ENCODE results near the gene DENR.
"Not testable (repeated sequence)": the region's sequence is repeated elsewhere in the genome, so short reads cannot be mapped to it uniquely, and the experiment has no call there.

DENR gene

GRCh38 chr12:122752464-122753318, at the start of gene DENR:
Gene DENR (plus strand): TSS chr12:122752824. CDS start chr12:122753702, 878 bp downstream.
- DNase-seq, result peak; percentile 96

- not testable (repeated sequence) for DNase-seq
Observed at GRCh38 chr12:122702890-122703611, 49.6 kb upstream of the DENR start, which contains the start of gene HCAR2. Gene HCAR2 (minus strand): TSS chr12:122703357. CDS start chr12:122703283, 74 bp downstream.

- not testable (repeated sequence) for DNase-seq
Observed at GRCh38 chr12:122703841-122704240, 48.8 kb upstream of the DENR start.

- not testable (repeated sequence) for DNase-seq
Observed at GRCh38 chr12:122709287-122709686, 43.3 kb upstream of the DENR start.

- not testable (repeated sequence) for DNase-seq
Observed at GRCh38 chr12:122710341-122710740, 42.3 kb upstream of the DENR start.

GRCh38 chr12:122711266-122711665, 41.4 kb upstream of the DENR start:
- DNase-seq, result not testable (repeated sequence)

- not testable (repeated sequence) for DNase-seq
Observed at GRCh38 chr12:122713491-122714188, 39.0 kb upstream of the DENR start.

- not testable (repeated sequence) for DNase-seq
Observed at GRCh38 chr12:122715211-122715610, 37.4 kb upstream of the DENR start.

GRCh38 chr12:122716658-122717057, 36.0 kb upstream of the DENR start, which contains the start of gene HCAR3:
Gene HCAR3 (minus strand): TSS chr12:122716811. CDS start chr12:122716737, 74 bp downstream.
- not testable (repeated sequence) for DNase-seq

- no peak for DNase-seq
Observed at GRCh38 chr12:122721057-122721545, 31.5 kb upstream of the DENR start.

GRCh38 chr12:122722387-122722786, 30.2 kb upstream of the DENR start:
- DNase-seq, result no peak

GRCh38 chr12:122724641-122725243, 27.9 kb upstream of the DENR start:
- no peak for DNase-seq

GRCh38 chr12:122725452-122726079, 27.1 kb upstream of the DENR start:
- no peak for DNase-seq

GRCh38 chr12:122726080-122726558, 26.5 kb upstream of the DENR start:
- peak; percentile 82 for DNase-seq

GRCh38 chr12:122729583-122730214, 22.9 kb upstream of the DENR start:
- DNase-seq, result no peak

- peak; percentile 52 for DNase-seq
Observed at GRCh38 chr12:122730215-122731014, 22.2 kb upstream of the DENR start, which contains the start of gene HCAR1. Gene HCAR1 (minus strand): TSS chr12:122730844. CDS start chr12:122730339, 505 bp downstream.

- no peak for DNase-seq
Observed at GRCh38 chr12:122732170-122732569, 20.5 kb upstream of the DENR start.

- DNase-seq, result no peak
Observed at GRCh38 chr12:122732611-122733010, 20.0 kb upstream of the DENR start.

GRCh38 chr12:122738571-122738970, 14.1 kb upstream of the DENR start:
- DNase-seq, result no peak

GRCh38 chr12:122740351-122740750, 12.3 kb upstream of the DENR start:
- DNase-seq, result no peak

Data from kidney glomerular epithelial cell (primary cell).